B cell (primary cell): ENCODE results near the gene METAP2. TPM values are rescaled to one million over a fixed set of nuclear protein-coding genes. Genes with fewer than 3 reads are reported as not detected.

Source experiments
- ATAC-seq: fragments of 200-7000 bp; cut with Tn5 transposase; one replicate; pipeline ENCODE4 v1.10.0; 2021; ENCODE audit warnings: low read depth, mild to moderate bottlenecking, moderate number of reproducible peaks, moderate library complexity
- CTCF ChIA-PET: fragments of 350-600 bp; sonication (Branson Sonifier 250); formaldehyde crosslinking; loops from one replicate; lab custom pipeline; 2021; ENCODE audit warnings: antibody characterized with exemption, inconsistent platforms; lab: Charles Lee
- POLR2A ChIA-PET: fragments of 350-600 bp; sonication (Branson Sonifier 250); formaldehyde crosslinking; loops from one replicate; lab custom pipeline; 2021; ENCODE audit warnings: antibody characterized with exemption; lab: Charles Lee
- DNase-seq: peaks from one replicate; pipeline ENCODE4 v3.0.0; 2013
- H2AFZ ChIP-seq: 2 replicates; pipeline ENCODE4 v1.6.1; 2012; ENCODE audit warnings: mild to moderate bottlenecking, low read depth, low read length; ENCODE audit not compliant: insufficient read depth, poor library complexity, severe bottlenecking
- H3K27ac ChIP-seq, 2 donors: 1 replicate in 1 of 2; 2 replicates in 1 of 2; pipeline ENCODE4 v1.5.1; 2012 to 2013; ENCODE audit warnings: low read length in 2 of 2, mild to moderate bottlenecking in 2 of 2, moderate library complexity in 1 of 2
- H3K27me3 ChIP-seq, 4 experiments: fragments of 200-600 bp in 1 of 4; sonication (generic) in 1 of 4; replicated peaks in 1 of 4; 1 replicate in 2 of 4; 2 replicates in 2 of 4; pipeline versions ENCODE4 v1.6.1 to v1.7.0; 2013 to 2016; ENCODE audit warnings: low read length in 3 of 4, mild to moderate bottlenecking in 2 of 4, mixed read lengths in 1 of 4, moderate library complexity in 1 of 4; ENCODE audit not compliant: insufficient read depth in 4 of 4, control insufficient read depth in 3 of 4; ENCODE audit errors: control extremely low read depth in 1 of 4
- H3K36me3 ChIP-seq, 2 experiments: replicated peaks in 1 of 2; 1 replicate in 1 of 2; 2 replicates in 1 of 2; pipeline versions ENCODE4 v1.6.1 to v1.7.1; 2013; ENCODE audit warnings: low read length in 1 of 2; ENCODE audit not compliant: insufficient read depth in 2 of 2, control insufficient read depth in 1 of 2; ENCODE audit errors: control extremely low read depth in 1 of 2, extremely low read depth in 1 of 2
- H3K4me1 ChIP-seq, 2 donors: fragments of 200-600 bp in 1 of 2; sonication (generic) in 1 of 2; 1 replicate in 1 of 2; 2 replicates in 1 of 2; pipeline versions ENCODE4 v1.5.1 to v1.6.1; 2013 to 2017; ENCODE audit warnings: low read length in 2 of 2; ENCODE audit not compliant: control insufficient read depth in 2 of 2, insufficient read depth in 2 of 2
- H3K4me2 ChIP-seq: replicated peaks from 2 replicates; pipeline ENCODE3; 2012; ENCODE audit warnings: mild to moderate bottlenecking, low read depth, low read length; ENCODE audit not compliant: poor library complexity, severe bottlenecking
- H3K4me3 ChIP-seq, 5 experiments: fragments of 200-600 bp in 1 of 5; sonication (generic) in 1 of 5; 1 replicate in 3 of 5; 2 replicates in 2 of 5; pipeline versions ENCODE4 v1.5.1 to v1.7.0; 2011 to 2016; ENCODE audit warnings: low read length in 4 of 5, mild to moderate bottlenecking in 4 of 5, low read depth in 2 of 5, control low read depth in 1 of 5, moderate library complexity in 1 of 5; ENCODE audit not compliant: insufficient read depth in 1 of 5; ENCODE audit errors: control extremely low read depth in 1 of 5, extremely low read depth in 1 of 5
- H3K79me2 ChIP-seq: fragments of 200-600 bp; sonication (generic); one replicate; pipeline ENCODE4 v1.6.0; 2016; ENCODE audit warnings: low read length; ENCODE audit not compliant: control insufficient read depth, insufficient read depth
- H3K9ac ChIP-seq: fragments of 200-600 bp; sonication (generic); 2 replicates; pipeline ENCODE4 v1.6.1; 2017; ENCODE audit warnings: mild to moderate bottlenecking, low read length, moderate library complexity
- H3K9me3 ChIP-seq, 3 donors: one replicate each; pipeline versions ENCODE4 v1.6.1 to v1.7.1; 2013; ENCODE audit warnings: low read length in 2 of 3; ENCODE audit not compliant: control insufficient read depth in 2 of 3, insufficient read depth in 1 of 3; ENCODE audit errors: control extremely low read depth in 1 of 3
- H4K20me1 ChIP-seq: 2 replicates; pipeline ENCODE4 v1.6.0; 2012; ENCODE audit warnings: mild to moderate bottlenecking, low read length; ENCODE audit not compliant: insufficient read depth, control insufficient read depth, poor library complexity, severe bottlenecking
- H3K27ac Mint-ChIP-seq: one replicate; pipeline ENCODE4 v1.8.0; 2021; ENCODE audit warnings: mixed read lengths
- H3K27me3 Mint-ChIP-seq: one replicate; pipeline ENCODE4 v1.8.0; 2021; ENCODE audit warnings: mixed read lengths
- H3K4me1 Mint-ChIP-seq: one replicate; pipeline ENCODE4 v1.8.0; 2021; ENCODE audit warnings: mixed read lengths
- H3K4me3 Mint-ChIP-seq: one replicate; pipeline ENCODE4 v1.8.0; 2021; ENCODE audit warnings: mixed read lengths
- H3K9me3 Mint-ChIP-seq: one replicate; pipeline ENCODE4 v1.8.0; 2022; ENCODE audit warnings: mixed read lengths; ENCODE audit not compliant: insufficient read depth
- EZH2 ChIP-seq: IDR thresholded peaks from 2 replicates; pipeline ENCODE4 v1.6.1; 2012; ENCODE audit warnings: borderline replicate concordance, low read depth, mild to moderate bottlenecking, moderate library complexity, low read length; ENCODE audit not compliant: insufficient read depth, poor library complexity, severe bottlenecking
- WGBS: methylation state at CpG from one replicate; pipeline ENCODE4 v1.1.5; 2013; ENCODE audit warnings: missing lambda C conversion rate; ENCODE audit not compliant: insufficient coverage; 5-methylcytosine and 5-hydroxymethylcytosine counted together
- intact Hi-C: fragments of 100-400 bp; cut with micrococcal nuclease; formaldehyde crosslinking; loops from one replicate; pipeline ENCODE4 v1.10.0; 2022
- polyA plus RNA-seq: library from polyadenylated mRNA; depleted of rRNA; stranded (reverse); fragments of >200 nt; gene quantifications from 2 replicates; pipeline ENCODE4 v1.2.3, GENCODE V29; 2012
- total RNA-seq, 2 donors: library from RNA; stranded (reverse); fragments of 120-200 nt in 1 of 2; gene quantifications; 1 replicate in 1 of 2; 2 replicates in 1 of 2; pipeline versions ENCODE4 v1.2.3 to v1.2.4, GENCODE V29; 2013 to 2022
- TF ChIP-seq, protein P1 (sequence below): fragments of 200-600 bp; IDR thresholded peaks from one replicate; pipeline ENCODE4 v1.8.0; 2022; ENCODE audit warnings: antibody characterized with exemption, mild to moderate bottlenecking

METAP2 gene
- total and polyA plus RNA-seq, 2 donors (not counting 1 experiment from before 2014, with no cell fraction given), result 15.3 to 49.9 TPM

DNA sequence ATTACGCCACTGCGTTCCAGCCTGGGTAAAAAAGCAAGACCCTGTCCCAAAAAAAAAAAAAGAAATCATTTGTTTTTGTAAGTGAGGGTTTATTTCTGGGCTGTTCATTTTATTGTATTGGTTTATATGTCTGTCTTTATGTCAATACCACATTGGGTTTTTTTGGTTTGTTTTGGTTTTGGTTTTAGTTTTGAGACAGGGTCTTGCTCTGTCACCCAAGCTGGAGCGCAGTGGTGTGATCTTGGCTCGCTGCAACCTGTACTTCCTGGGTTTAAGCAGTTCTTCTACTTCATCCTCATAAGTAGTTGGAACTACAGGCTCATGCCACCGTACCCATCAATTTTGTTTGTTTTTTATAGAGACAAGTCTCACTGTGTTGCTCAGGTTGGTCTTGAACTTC is 25.0 kb downstream of the METAP2 start:
- Histone ChIP-seq H3K4me3 (no peak overlapping the region), H3K27me3 (no peaks in the 10 kb centered on the region), H2AFZ (no peak overlapping the region), H3K9ac (no peak overlapping the region), H3K79me2 (peaks cover 25% of the 10 kb centered on the region), H3K27ac (no peak overlapping the region), H3K9me3 (peaks cover 0 to 4% (median 0%) of the 10 kb centered on the region in 3 donors), H4K20me1 (peaks cover 5% of the 10 kb centered on the region), H3K4me1 (no peaks in the 10 kb centered on the region), H3K4me2 (no peak overlapping the region), H3K36me3 (peaks cover 11 to 66% of the 10 kb centered on the region in 2 experiments)
- TF ChIP-seq, protein P1, sequence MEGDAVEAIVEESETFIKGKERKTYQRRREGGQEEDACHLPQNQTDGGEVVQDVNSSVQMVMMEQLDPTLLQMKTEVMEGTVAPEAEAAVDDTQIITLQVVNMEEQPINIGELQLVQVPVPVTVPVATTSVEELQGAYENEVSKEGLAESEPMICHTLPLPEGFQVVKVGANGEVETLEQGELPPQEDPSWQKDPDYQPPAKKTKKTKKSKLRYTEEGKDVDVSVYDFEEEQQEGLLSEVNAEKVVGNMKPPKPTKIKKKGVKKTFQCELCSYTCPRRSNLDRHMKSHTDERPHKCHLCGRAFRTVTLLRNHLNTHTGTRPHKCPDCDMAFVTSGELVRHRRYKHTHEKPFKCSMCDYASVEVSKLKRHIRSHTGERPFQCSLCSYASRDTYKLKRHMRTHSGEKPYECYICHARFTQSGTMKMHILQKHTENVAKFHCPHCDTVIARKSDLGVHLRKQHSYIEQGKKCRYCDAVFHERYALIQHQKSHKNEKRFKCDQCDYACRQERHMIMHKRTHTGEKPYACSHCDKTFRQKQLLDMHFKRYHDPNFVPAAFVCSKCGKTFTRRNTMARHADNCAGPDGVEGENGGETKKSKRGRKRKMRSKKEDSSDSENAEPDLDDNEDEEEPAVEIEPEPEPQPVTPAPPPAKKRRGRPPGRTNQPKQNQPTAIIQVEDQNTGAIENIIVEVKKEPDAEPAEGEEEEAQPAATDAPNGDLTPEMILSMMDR, result no peak
- no peak for TF ChIP-seq EZH2
- no peaks in the 10 kb centered on the region for H3K27me3 Mint-ChIP-seq
- ATAC-seq (no peak), DNase-seq (no peak)
- WGBS, result 100% methylated on average over 3 of the region's 5 CpGs
- intact Hi-C loops, result no loop called here
- POLR2A ChIA-PET, result no interaction called here
- H3K9me3 Mint-ChIP-seq, result no peaks in the 10 kb centered on the region
- CTCF ChIA-PET, result interaction anchor here (0.7 kb wide), 1 partner anchor 588 kb away, joined by 3 read pairs; no protein-coding TSS in a partner anchor
- H3K4me1 Mint-ChIP-seq, result peaks cover 3% of the 10 kb centered on the region
- H3K4me3 Mint-ChIP-seq, result no peak overlapping the region
- no peak overlapping the region for H3K27ac Mint-ChIP-seq

DNA sequence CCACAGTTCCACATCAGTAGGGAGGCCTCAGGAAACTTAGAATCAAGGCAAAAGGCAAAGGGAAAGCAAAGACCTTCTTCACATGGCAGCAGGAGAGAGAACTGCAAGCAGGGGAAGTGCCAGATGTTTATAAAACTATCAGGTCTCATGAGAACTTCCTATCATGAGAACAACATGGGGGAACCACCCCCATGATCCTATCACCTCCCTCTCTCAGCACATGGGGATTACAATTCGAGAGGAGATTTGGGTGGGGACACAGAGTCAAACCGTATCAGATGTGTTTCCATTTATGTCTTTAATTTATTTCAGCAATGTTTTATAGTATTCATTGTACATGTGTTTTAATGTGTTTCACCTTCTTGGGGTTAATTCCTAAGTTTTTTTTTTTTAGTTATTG is 25.8 kb downstream of the METAP2 start:
- no peaks in the 10 kb centered on the region for H3K9me3 Mint-ChIP-seq
- peaks cover 3% of the 10 kb centered on the region for H3K4me1 Mint-ChIP-seq
- no peak overlapping the region for H3K9ac ChIP-seq
- no peak overlapping the region for H3K4me3 ChIP-seq
- H3K4me2 ChIP-seq, result no peak overlapping the region
- no peak overlapping the region for H2AFZ ChIP-seq
- H3K27ac Mint-ChIP-seq, result no peak overlapping the region
- DNase-seq (no peak), ATAC-seq (no peak)
- H3K9me3 ChIP-seq, result peaks cover 0 to 4% (median 0%) of the 10 kb centered on the region in 3 donors
- ChIA-PET POLR2A (no interaction called here), CTCF (no interaction called here)
- H4K20me1 ChIP-seq, result peaks cover 5% of the 10 kb centered on the region
- H3K4me3 Mint-ChIP-seq, result no peak overlapping the region
- peaks cover 25% of the 10 kb centered on the region for H3K79me2 ChIP-seq
- no peak overlapping the region for H3K27ac ChIP-seq
- peaks cover 11 to 70% of the 10 kb centered on the region in 2 experiments for H3K36me3 ChIP-seq
- no peaks in the 10 kb centered on the region for H3K27me3 Mint-ChIP-seq
- no peaks in the 10 kb centered on the region for H3K4me1 ChIP-seq
- WGBS, result no CpG with 5 or more reads among the region's 2 CpGs
- TF ChIP-seq EZH2, result no peak
- no peaks in the 10 kb centered on the region for H3K27me3 ChIP-seq
- intact Hi-C loops, result no loop called here
